Measurements from ENCODE around the gene AFMID. TPM values are rescaled to one million over a fixed set of nuclear protein-coding genes. Genes with fewer than 3 reads are reported as not detected.

AFMID gene
- total RNA-seq, 1 experiment from 2014 or later, result 104 TPM

GRCh38 chr17:78148286-78149016 lies 38.7 kb upstream of the AFMID start:
- H3K4me1 ChIP-seq (ENCODE audit: low read length), result peaks cover 34% of the 10 kb centered on the region
- H3K36me3 ChIP-seq (ENCODE audit: insufficient read depth, low read length), result no peaks in the 10 kb centered on the region
- H2AFZ ChIP-seq (ENCODE audit: low read length), result no peak overlapping the region
- no peaks in the 10 kb centered on the region for H3K9me2 ChIP-seq (replicated peaks; ENCODE audit: insufficient read depth, low read length)
- no peak overlapping the region for H3K9ac ChIP-seq (ENCODE audit: low read length)
- no peaks in the 10 kb centered on the region for H3K79me2 ChIP-seq (ENCODE audit: low read length)
- no peak for DNase-seq
- no peak overlapping the region for H3K4me3 ChIP-seq (ENCODE audit: low read length)
- no peak overlapping the region for H3K27ac ChIP-seq (ENCODE audit: low read length)
- no peak overlapping the region for H3K4me2 ChIP-seq (ENCODE audit: low read depth, low read length, poor library complexity, severe bottlenecking)
- no peaks in the 10 kb centered on the region; the same call in 1 of the 2 replicates for H3K27me3 ChIP-seq (ENCODE audit: low read length)
- no peaks in the 10 kb centered on the region for H4K20me1 ChIP-seq (ENCODE audit: insufficient read depth, low read depth, low read length)
- no peaks in the 10 kb centered on the region for H3K9me3 ChIP-seq (ENCODE audit: low read length)

GRCh38 chr17:78151514-78152008 lies 35.6 kb upstream of the AFMID start:
- Histone ChIP-seq H3K27me3 (ENCODE audit: low read length) (no peaks in the 10 kb centered on the region; the same call in 1 of the 2 replicates), H3K27ac (ENCODE audit: low read length) (no peak overlapping the region), H3K36me3 (ENCODE audit: insufficient read depth, low read length) (no peaks in the 10 kb centered on the region), H3K4me3 (ENCODE audit: low read length) (no peak overlapping the region), H4K20me1 (ENCODE audit: insufficient read depth, low read depth, low read length) (no peaks in the 10 kb centered on the region), H3K79me2 (ENCODE audit: low read length) (no peaks in the 10 kb centered on the region), H3K9ac (ENCODE audit: low read length) (no peak overlapping the region), H3K9me2 (replicated peaks; ENCODE audit: insufficient read depth, low read length) (no peaks in the 10 kb centered on the region), H3K4me2 (ENCODE audit: low read depth, low read length, poor library complexity, severe bottlenecking) (no peak overlapping the region), H2AFZ (ENCODE audit: low read length) (no peak overlapping the region), H3K4me1 (ENCODE audit: low read length) (peaks cover 48% of the 10 kb centered on the region), H3K9me3 (ENCODE audit: low read length) (no peaks in the 10 kb centered on the region)
- no peak for DNase-seq

- Histone ChIP-seq H3K27me3 (ENCODE audit: low read length) (no peaks in the 10 kb centered on the region), H3K4me3 (ENCODE audit: low read length) (no peak overlapping the region), H3K9me2 (replicated peaks; ENCODE audit: insufficient read depth, low read length) (no peaks in the 10 kb centered on the region), H3K9ac (ENCODE audit: low read length) (no peak overlapping the region), H3K9me3 (ENCODE audit: low read length) (no peaks in the 10 kb centered on the region), H3K4me2 (ENCODE audit: low read depth, low read length, poor library complexity, severe bottlenecking) (no peak overlapping the region), H3K4me1 (ENCODE audit: low read length) (peaks cover 38% of the 10 kb centered on the region), H3K27ac (ENCODE audit: low read length) (no peak overlapping the region), H4K20me1 (ENCODE audit: insufficient read depth, low read depth, low read length) (no peaks in the 10 kb centered on the region), H3K79me2 (ENCODE audit: low read length) (no peaks in the 10 kb centered on the region), H3K36me3 (ENCODE audit: insufficient read depth, low read length) (no peaks in the 10 kb centered on the region), H2AFZ (ENCODE audit: low read length) (no peak overlapping the region)
- DNase-seq, result no peak
Measured at GRCh38 chr17:78154903-78155811, 32.0 kb upstream of the AFMID start.

- Histone ChIP-seq H3K4me1 (ENCODE audit: low read length) (peaks cover 16% of the 10 kb centered on the region), H3K4me3 (ENCODE audit: low read length) (no peak overlapping the region), H3K9me2 (replicated peaks; ENCODE audit: insufficient read depth, low read length) (no peaks in the 10 kb centered on the region), H3K79me2 (ENCODE audit: low read length) (no peaks in the 10 kb centered on the region), H3K4me2 (ENCODE audit: low read depth, low read length, poor library complexity, severe bottlenecking) (no peak overlapping the region), H3K36me3 (ENCODE audit: insufficient read depth, low read length) (no peaks in the 10 kb centered on the region), H3K9me3 (ENCODE audit: low read length) (no peaks in the 10 kb centered on the region), H3K27ac (ENCODE audit: low read length) (no peak overlapping the region), H4K20me1 (ENCODE audit: insufficient read depth, low read depth, low read length) (no peaks in the 10 kb centered on the region), H3K9ac (ENCODE audit: low read length) (no peak overlapping the region), H3K27me3 (ENCODE audit: low read length) (no peaks in the 10 kb centered on the region), H2AFZ (ENCODE audit: low read length) (no peak overlapping the region)
- no peak for DNase-seq
Measured at GRCh38 chr17:78159575-78160158, 27.5 kb upstream of the AFMID start.

- peaks cover 8% of the 10 kb centered on the region for H3K4me1 ChIP-seq (ENCODE audit: low read length)
- peaks cover 3% of the 10 kb centered on the region; the same call in 1 of the 2 replicates for H3K27me3 ChIP-seq (ENCODE audit: low read length)
- H4K20me1 ChIP-seq (ENCODE audit: insufficient read depth, low read depth, low read length), result peaks cover 4% of the 10 kb centered on the region; the same call in 1 of the 2 replicates
- H3K36me3 ChIP-seq (ENCODE audit: insufficient read depth, low read length), result no peaks in the 10 kb centered on the region
- H3K9me3 ChIP-seq (ENCODE audit: low read length), result no peaks in the 10 kb centered on the region
- H3K9ac ChIP-seq (ENCODE audit: low read length), result no peak overlapping the region
- H3K4me2 ChIP-seq (ENCODE audit: low read depth, low read length, poor library complexity, severe bottlenecking), result no peak overlapping the region
- no peak for DNase-seq
- H3K79me2 ChIP-seq (ENCODE audit: low read length), result no peaks in the 10 kb centered on the region
- H3K9me2 ChIP-seq (replicated peaks; ENCODE audit: insufficient read depth, low read length), result no peaks in the 10 kb centered on the region
- no peak overlapping the region for H3K4me3 ChIP-seq (ENCODE audit: low read length)
- no peak overlapping the region for H2AFZ ChIP-seq (ENCODE audit: low read length)
- no peak overlapping the region for H3K27ac ChIP-seq (ENCODE audit: low read length)
Measured at GRCh38 chr17:78163881-78164747, 23.0 kb upstream of the AFMID start.

GRCh38 chr17:78164748-78165607 lies 22.2 kb upstream of the AFMID start:
- Histone ChIP-seq H3K36me3 (ENCODE audit: insufficient read depth, low read length) (no peaks in the 10 kb centered on the region), H3K27me3 (ENCODE audit: low read length) (peaks cover 3% of the 10 kb centered on the region; the same call in 1 of the 2 replicates), H3K9me3 (ENCODE audit: low read length) (no peaks in the 10 kb centered on the region), H3K4me1 (ENCODE audit: low read length) (peaks cover 16% of the 10 kb centered on the region), H4K20me1 (ENCODE audit: insufficient read depth, low read depth, low read length) (peaks cover 12% of the 10 kb centered on the region; the same call in 1 of the 2 replicates), H3K27ac (ENCODE audit: low read length) (no peak overlapping the region), H2AFZ (ENCODE audit: low read length) (no peak overlapping the region), H3K9ac (ENCODE audit: low read length) (no peak overlapping the region), H3K79me2 (ENCODE audit: low read length) (no peaks in the 10 kb centered on the region), H3K4me3 (ENCODE audit: low read length) (no peak overlapping the region), H3K9me2 (replicated peaks; ENCODE audit: insufficient read depth, low read length) (no peaks in the 10 kb centered on the region), H3K4me2 (ENCODE audit: low read depth, low read length, poor library complexity, severe bottlenecking) (no peak overlapping the region)
- DNase-seq, result no peak

GRCh38 chr17:78166416-78166815 lies 20.7 kb upstream of the AFMID start:
- H3K79me2 ChIP-seq (ENCODE audit: low read length), result no peaks in the 10 kb centered on the region
- H3K9ac ChIP-seq (ENCODE audit: low read length), result no peak overlapping the region
- no peak for DNase-seq
- H3K4me1 ChIP-seq (ENCODE audit: low read length), result peaks cover 16% of the 10 kb centered on the region
- no peaks in the 10 kb centered on the region for H3K9me2 ChIP-seq (replicated peaks; ENCODE audit: insufficient read depth, low read length)
- peaks cover 14% of the 10 kb centered on the region; the same call in 1 of the 2 replicates for H4K20me1 ChIP-seq (ENCODE audit: insufficient read depth, low read depth, low read length)
- no peak overlapping the region for H3K4me2 ChIP-seq (ENCODE audit: low read depth, low read length, poor library complexity, severe bottlenecking)
- H3K4me3 ChIP-seq (ENCODE audit: low read length), result no peak overlapping the region
- H3K36me3 ChIP-seq (ENCODE audit: insufficient read depth, low read length), result no peaks in the 10 kb centered on the region
- peaks cover 3% of the 10 kb centered on the region; the same call in 1 of the 2 replicates for H3K27me3 ChIP-seq (ENCODE audit: low read length)
- H3K27ac ChIP-seq (ENCODE audit: low read length), result no peak overlapping the region
- H2AFZ ChIP-seq (ENCODE audit: low read length), result no peak overlapping the region
- H3K9me3 ChIP-seq (ENCODE audit: low read length), result no peaks in the 10 kb centered on the region
